Measurements from ENCODE around the gene STXBP6.

DNA sequence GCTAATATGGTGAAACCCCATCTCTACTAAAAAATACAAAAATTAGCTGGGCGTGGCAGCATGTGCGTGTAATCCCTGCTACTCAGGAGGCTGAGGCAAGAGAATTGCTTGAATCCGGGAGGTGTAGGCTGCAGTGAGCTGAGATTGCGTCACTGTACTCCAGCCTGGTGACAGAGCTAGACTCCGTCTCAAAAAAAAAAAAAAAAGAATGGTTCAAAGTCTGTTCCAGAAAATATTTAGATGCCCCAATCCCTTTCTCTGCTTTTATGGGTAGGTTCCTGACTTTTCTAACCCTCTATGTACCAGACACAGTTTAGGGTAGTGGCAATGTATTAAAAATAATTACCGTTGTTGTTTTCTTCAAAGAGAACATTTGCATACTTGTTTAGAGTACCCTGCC lies 161.4 kb downstream of the STXBP6 start:
- TF ChIP-seq SPI1 (IDR thresholded peaks at IDR 0.05; ENCODE audit: borderline replicate concordance, insufficient read depth, low read depth, low read length): no peak
- no peak for TF ChIP-seq RAD51 (IDR thresholded peaks at IDR 0.05)
- no peak for TF ChIP-seq HDAC6 (IDR thresholded peaks at IDR 0.05; ENCODE audit: unreplicated experiment)
- no peak for TF ChIP-seq NBN (IDR thresholded peaks at IDR 0.05)
- TF ChIP-seq, protein P1, sequence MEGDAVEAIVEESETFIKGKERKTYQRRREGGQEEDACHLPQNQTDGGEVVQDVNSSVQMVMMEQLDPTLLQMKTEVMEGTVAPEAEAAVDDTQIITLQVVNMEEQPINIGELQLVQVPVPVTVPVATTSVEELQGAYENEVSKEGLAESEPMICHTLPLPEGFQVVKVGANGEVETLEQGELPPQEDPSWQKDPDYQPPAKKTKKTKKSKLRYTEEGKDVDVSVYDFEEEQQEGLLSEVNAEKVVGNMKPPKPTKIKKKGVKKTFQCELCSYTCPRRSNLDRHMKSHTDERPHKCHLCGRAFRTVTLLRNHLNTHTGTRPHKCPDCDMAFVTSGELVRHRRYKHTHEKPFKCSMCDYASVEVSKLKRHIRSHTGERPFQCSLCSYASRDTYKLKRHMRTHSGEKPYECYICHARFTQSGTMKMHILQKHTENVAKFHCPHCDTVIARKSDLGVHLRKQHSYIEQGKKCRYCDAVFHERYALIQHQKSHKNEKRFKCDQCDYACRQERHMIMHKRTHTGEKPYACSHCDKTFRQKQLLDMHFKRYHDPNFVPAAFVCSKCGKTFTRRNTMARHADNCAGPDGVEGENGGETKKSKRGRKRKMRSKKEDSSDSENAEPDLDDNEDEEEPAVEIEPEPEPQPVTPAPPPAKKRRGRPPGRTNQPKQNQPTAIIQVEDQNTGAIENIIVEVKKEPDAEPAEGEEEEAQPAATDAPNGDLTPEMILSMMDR (IDR thresholded peaks at IDR 0.05 in 2 of 3, conservative IDR thresholded peaks at IDR 0.05 in 1 of 3; ENCODE audit: control insufficient read depth in 2 of 3, extremely low read depth in 1 of 3, insufficient read depth in 1 of 3, low read depth in 3 of 3, low read length in 3 of 3): no peak
- TF ChIP-seq JUND (IDR thresholded peaks at IDR 0.05; ENCODE audit: low read depth, low read length): no peak
